T-helper 1 cell treated with Interleukin-12 subunit alpha and Interleukin-12 subunit beta and Interleukin-4 antibody, amounts not matched to agents 30 μg/mL and 1 μg/mL, for 36 hours (primary cell): ENCODE data around the gene DPYD.

ENCODE experiments used
- H3K27ac Mint-ChIP-seq: one replicate; pipeline ENCODE4 v1.8.0; 2021; ENCODE audit warnings: mild to moderate bottlenecking, mixed read lengths
- H3K27me3 Mint-ChIP-seq: one replicate; pipeline ENCODE4 v1.8.0; 2021; ENCODE audit warnings: low read depth, mixed read lengths
- H3K36me3 Mint-ChIP-seq: one replicate; pipeline ENCODE4 v1.8.0; 2021; ENCODE audit warnings: low read depth, mixed read lengths
- H3K4me1 Mint-ChIP-seq: one replicate; pipeline ENCODE4 v1.8.0; 2021; ENCODE audit warnings: low read depth, mixed read lengths
- H3K4me3 Mint-ChIP-seq: one replicate; pipeline ENCODE4 v1.8.0; 2021; ENCODE audit warnings: mild to moderate bottlenecking, moderate library complexity, mixed read lengths
- H3K9me3 Mint-ChIP-seq: one replicate; pipeline ENCODE4 v1.8.0; 2021; ENCODE audit warnings: mixed read lengths

The DPYD gene

GRCh38 chr1:97540346-97540888 lies 380.4 kb downstream of the DPYD start:
- H3K27me3 Mint-ChIP-seq: no peaks in the 10 kb centered on the region
- no peak overlapping the region for H3K4me3 Mint-ChIP-seq
- H3K9me3 Mint-ChIP-seq: peaks cover 3% of the 10 kb centered on the region
- peaks cover 4% of the 10 kb centered on the region for H3K4me1 Mint-ChIP-seq
- H3K36me3 Mint-ChIP-seq: peaks cover 1% of the 10 kb centered on the region
- no peak overlapping the region for H3K27ac Mint-ChIP-seq

DNA sequence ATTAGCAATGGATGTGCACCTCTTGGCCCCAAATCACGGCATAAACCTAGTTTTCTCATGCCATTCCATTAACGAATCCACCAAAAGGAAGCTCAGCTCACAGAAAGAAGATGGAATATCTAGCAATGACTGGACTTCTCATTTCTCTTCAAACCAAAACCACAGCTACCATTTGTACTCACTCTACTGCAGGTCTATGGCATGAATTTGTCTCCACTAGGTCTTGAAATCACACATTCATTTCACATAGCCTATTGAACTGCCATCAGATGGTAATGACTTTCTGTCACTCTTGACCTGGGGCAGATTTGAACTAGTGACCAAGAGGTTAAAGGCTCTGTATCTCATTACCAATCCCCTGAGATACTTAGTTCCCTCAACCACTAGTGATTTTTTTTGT lies 382.7 kb downstream of the DPYD start:
- H3K4me3 Mint-ChIP-seq: no peak overlapping the region
- H3K4me1 Mint-ChIP-seq: peaks cover 4% of the 10 kb centered on the region
- no peak overlapping the region for H3K27ac Mint-ChIP-seq
- H3K36me3 Mint-ChIP-seq: peaks cover 1% of the 10 kb centered on the region
- H3K27me3 Mint-ChIP-seq: no peaks in the 10 kb centered on the region
- H3K9me3 Mint-ChIP-seq: peaks cover 3% of the 10 kb centered on the region

DNA sequence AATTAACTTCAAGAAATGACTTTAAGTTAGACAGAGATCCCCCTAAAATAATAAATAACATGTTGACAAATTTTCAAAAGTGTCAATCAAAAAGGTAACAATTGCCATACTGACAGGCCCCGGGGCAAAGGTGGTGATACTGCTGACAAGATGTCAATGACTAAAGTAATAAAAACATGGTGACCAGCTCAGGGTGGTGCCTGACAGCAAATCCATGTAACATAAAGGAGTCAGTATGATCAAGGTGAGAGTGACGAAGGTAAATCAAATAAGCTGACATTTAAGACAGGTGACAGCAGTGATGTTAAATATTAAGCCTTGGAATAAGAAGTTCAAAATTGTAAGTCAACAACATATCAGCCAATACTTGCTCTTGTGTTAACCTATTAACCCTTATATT lies 387.5 kb downstream of the DPYD start:
- Mint-ChIP-seq H3K36me3 (no peaks in the 10 kb centered on the region), H3K4me3 (no peak overlapping the region), H3K9me3 (peaks cover 3% of the 10 kb centered on the region), H3K27ac (no peak overlapping the region), H3K4me1 (peaks cover under 1% of the 10 kb centered on the region), H3K27me3 (no peaks in the 10 kb centered on the region)

- no peak overlapping the region for H3K4me3 Mint-ChIP-seq
- H3K27ac Mint-ChIP-seq: no peak overlapping the region
- no peaks in the 10 kb centered on the region for H3K9me3 Mint-ChIP-seq
- H3K36me3 Mint-ChIP-seq: peaks cover 2% of the 10 kb centered on the region
- no peaks in the 10 kb centered on the region for H3K27me3 Mint-ChIP-seq
- H3K4me1 Mint-ChIP-seq: no peaks in the 10 kb centered on the region
These were observed 391.2 kb downstream of the DPYD start for GRCh38 chr1:97529600-97529999.

DNA sequence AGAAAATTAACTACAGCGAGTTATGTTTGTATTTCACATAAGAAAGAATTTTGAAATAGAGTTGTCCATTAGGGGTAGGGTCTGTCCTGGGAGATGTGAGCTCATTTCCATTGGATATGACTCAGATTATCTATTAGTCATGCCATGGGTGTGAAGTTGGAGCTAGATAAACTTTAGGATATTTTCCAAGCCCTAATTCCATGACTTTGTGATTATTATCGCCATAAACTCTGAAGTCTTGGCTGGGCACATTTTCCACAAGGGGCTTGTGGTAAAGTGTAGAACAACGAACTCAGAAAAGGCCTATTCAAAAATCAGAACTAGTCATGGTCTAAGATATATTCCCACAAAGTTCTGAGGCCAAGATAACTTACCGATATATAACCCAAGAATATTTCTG lies 396.6 kb downstream of the DPYD start:
- H3K9me3 Mint-ChIP-seq: no peaks in the 10 kb centered on the region
- H3K4me3 Mint-ChIP-seq: no peak overlapping the region
- peaks cover 5% of the 10 kb centered on the region for H3K36me3 Mint-ChIP-seq
- H3K27me3 Mint-ChIP-seq: no peaks in the 10 kb centered on the region
- H3K4me1 Mint-ChIP-seq: no peaks in the 10 kb centered on the region
- H3K27ac Mint-ChIP-seq: no peak overlapping the region

GRCh38 chr1:97516588-97516987 lies 404.2 kb downstream of the DPYD start:
- Mint-ChIP-seq H3K36me3 (peaks cover 3% of the 10 kb centered on the region), H3K9me3 (no peaks in the 10 kb centered on the region), H3K27ac (no peak overlapping the region), H3K27me3 (no peaks in the 10 kb centered on the region), H3K4me1 (no peaks in the 10 kb centered on the region), H3K4me3 (no peak overlapping the region)

DNA sequence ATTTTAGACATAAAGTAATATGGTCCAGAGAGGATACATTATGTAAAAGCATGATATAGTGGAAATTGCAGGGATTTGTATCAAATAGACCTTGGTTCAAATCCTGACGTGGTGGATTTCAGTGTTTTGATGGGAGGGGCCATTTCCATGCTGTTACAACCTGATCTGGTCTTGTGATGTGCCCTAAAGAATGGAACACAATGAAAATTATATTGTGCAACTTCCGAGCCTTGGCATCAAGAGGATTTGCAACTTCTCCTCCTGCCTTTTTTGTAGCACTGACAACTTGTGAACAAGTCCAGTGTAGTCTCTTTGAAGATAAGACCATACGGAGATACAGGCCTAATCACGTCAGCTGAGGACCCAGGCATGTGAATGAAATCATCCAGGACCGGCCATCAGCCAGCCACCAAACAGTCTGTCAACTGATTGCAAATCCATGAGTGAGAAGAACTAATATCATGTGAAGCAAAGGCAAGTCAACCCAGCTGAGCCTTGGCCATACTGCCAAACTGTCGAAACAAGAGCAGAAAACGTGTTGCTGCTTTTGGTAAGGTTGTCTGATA lies 412.1 kb downstream of the DPYD start:
- H3K4me1 Mint-ChIP-seq: no peaks in the 10 kb centered on the region
- H3K27ac Mint-ChIP-seq: no peak overlapping the region
- H3K36me3 Mint-ChIP-seq: no peaks in the 10 kb centered on the region
- H3K4me3 Mint-ChIP-seq: no peak overlapping the region
- no peaks in the 10 kb centered on the region for H3K27me3 Mint-ChIP-seq
- no peaks in the 10 kb centered on the region for H3K9me3 Mint-ChIP-seq

DNA sequence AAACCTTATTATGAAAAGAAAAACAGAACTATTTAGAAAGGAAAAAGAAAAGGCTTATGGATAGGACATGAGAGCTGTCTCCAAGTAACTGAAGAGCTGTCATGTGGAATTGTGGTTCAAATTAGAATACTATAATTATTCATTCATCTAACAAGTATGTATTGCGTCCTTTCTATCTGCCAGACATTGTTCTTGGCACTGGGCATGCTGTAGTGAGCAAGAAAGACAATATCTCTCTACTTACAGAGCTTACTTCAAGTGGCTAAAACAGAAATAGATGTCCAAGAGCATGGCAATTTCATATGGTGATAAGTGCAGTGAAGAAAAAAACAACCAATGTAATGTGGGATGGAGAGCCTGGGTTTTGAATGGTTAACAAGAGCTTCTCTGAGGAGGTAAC lies 413.0 kb downstream of the DPYD start:
- H3K4me3 Mint-ChIP-seq: no peak overlapping the region
- no peaks in the 10 kb centered on the region for H3K9me3 Mint-ChIP-seq
- H3K36me3 Mint-ChIP-seq: no peaks in the 10 kb centered on the region
- no peaks in the 10 kb centered on the region for H3K4me1 Mint-ChIP-seq
- no peaks in the 10 kb centered on the region for H3K27me3 Mint-ChIP-seq
- no peak overlapping the region for H3K27ac Mint-ChIP-seq

DNA sequence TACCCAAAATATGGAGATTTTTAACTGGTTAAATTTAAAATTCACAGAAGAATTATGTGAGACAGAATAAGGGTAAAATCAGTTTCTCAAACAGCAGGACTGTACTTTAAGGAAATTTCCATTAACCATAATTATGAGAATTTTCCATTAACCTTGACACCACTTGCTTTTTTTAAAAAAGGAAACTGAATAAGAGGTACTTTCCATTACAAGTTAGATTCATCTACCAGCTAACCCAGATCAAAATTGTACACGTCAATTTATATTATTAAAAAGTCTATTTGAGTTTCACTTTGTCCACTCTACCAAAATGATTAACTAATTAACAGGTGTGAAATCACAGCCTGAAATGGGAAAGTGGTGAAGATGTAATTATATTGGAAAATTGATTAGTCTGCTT lies 414.5 kb downstream of the DPYD start:
- no peaks in the 10 kb centered on the region for H3K27me3 Mint-ChIP-seq
- H3K4me3 Mint-ChIP-seq: no peak overlapping the region
- H3K36me3 Mint-ChIP-seq: no peaks in the 10 kb centered on the region
- H3K4me1 Mint-ChIP-seq: no peaks in the 10 kb centered on the region
- H3K9me3 Mint-ChIP-seq: no peaks in the 10 kb centered on the region
- H3K27ac Mint-ChIP-seq: no peak overlapping the region

GRCh38 chr1:97505816-97506215 lies 415.0 kb downstream of the DPYD start:
- H3K9me3 Mint-ChIP-seq: no peaks in the 10 kb centered on the region
- H3K27me3 Mint-ChIP-seq: no peaks in the 10 kb centered on the region
- H3K36me3 Mint-ChIP-seq: no peaks in the 10 kb centered on the region
- no peak overlapping the region for H3K27ac Mint-ChIP-seq
- H3K4me3 Mint-ChIP-seq: no peak overlapping the region
- no peaks in the 10 kb centered on the region for H3K4me1 Mint-ChIP-seq

GRCh38 chr1:97505289-97505688 lies 415.5 kb downstream of the DPYD start:
- no peak overlapping the region for H3K4me3 Mint-ChIP-seq
- no peaks in the 10 kb centered on the region for H3K9me3 Mint-ChIP-seq
- no peaks in the 10 kb centered on the region for H3K4me1 Mint-ChIP-seq
- no peak overlapping the region for H3K27ac Mint-ChIP-seq
- no peaks in the 10 kb centered on the region for H3K36me3 Mint-ChIP-seq
- H3K27me3 Mint-ChIP-seq: no peaks in the 10 kb centered on the region

GRCh38 chr1:97502360-97502759 lies 418.5 kb downstream of the DPYD start:
- no peaks in the 10 kb centered on the region for H3K36me3 Mint-ChIP-seq
- H3K4me1 Mint-ChIP-seq: no peaks in the 10 kb centered on the region
- no peak overlapping the region for H3K4me3 Mint-ChIP-seq
- no peaks in the 10 kb centered on the region for H3K27me3 Mint-ChIP-seq
- no peaks in the 10 kb centered on the region for H3K9me3 Mint-ChIP-seq
- no peak overlapping the region for H3K27ac Mint-ChIP-seq

- Mint-ChIP-seq H3K27ac (no peak overlapping the region), H3K36me3 (no peaks in the 10 kb centered on the region), H3K4me1 (no peaks in the 10 kb centered on the region), H3K9me3 (no peaks in the 10 kb centered on the region), H3K27me3 (no peaks in the 10 kb centered on the region), H3K4me3 (no peak overlapping the region)
These were observed 419.2 kb downstream of the DPYD start for GRCh38 chr1:97501628-97502027.

- Mint-ChIP-seq H3K27ac (no peak overlapping the region), H3K36me3 (no peaks in the 10 kb centered on the region), H3K27me3 (no peaks in the 10 kb centered on the region), H3K4me3 (no peak overlapping the region), H3K9me3 (no peaks in the 10 kb centered on the region), H3K4me1 (no peaks in the 10 kb centered on the region)
These were observed 420.1 kb downstream of the DPYD start for GRCh38 chr1:97500760-97501159.

DNA sequence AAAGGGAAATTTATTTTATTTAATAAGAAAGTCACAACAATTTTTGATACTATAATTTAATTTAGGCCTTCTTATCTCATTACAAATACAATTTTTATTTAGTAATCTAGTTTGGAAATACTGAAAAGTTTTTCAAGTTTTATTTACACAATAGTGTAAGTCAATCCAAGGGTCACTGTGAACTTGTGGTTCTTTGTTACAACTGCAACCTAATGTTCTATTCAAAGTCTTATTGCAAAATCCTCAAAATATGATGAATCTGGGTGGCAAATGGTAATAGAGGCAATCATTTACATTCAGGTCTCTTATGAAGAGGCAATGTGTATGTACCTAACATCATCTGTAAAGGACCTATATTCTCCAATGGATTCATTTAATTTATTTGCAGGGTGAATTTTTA lies 421.2 kb downstream of the DPYD start:
- no peak overlapping the region for H3K4me3 Mint-ChIP-seq
- H3K4me1 Mint-ChIP-seq: no peaks in the 10 kb centered on the region
- no peak overlapping the region for H3K27ac Mint-ChIP-seq
- H3K36me3 Mint-ChIP-seq: no peaks in the 10 kb centered on the region
- H3K27me3 Mint-ChIP-seq: no peaks in the 10 kb centered on the region
- no peaks in the 10 kb centered on the region for H3K9me3 Mint-ChIP-seq

DNA sequence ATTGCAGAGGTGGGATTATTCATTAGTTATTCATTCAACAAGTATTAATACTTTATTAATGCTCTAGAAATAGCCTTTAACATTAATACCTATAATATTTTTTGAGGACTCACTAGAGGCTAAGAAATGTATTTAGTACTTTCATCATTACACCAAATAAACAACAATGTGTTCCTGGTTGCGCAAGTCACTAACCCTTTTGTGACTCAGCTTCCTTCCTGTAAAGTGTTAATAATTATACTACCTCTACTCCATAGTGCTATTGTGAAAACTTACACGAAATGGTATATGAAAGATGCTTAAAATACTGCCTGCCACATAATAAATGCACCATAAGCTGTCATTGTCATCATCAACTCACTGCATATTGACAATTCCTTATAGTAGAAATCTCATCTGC lies 431.0 kb downstream of the DPYD start:
- peaks cover 2% of the 10 kb centered on the region for H3K4me1 Mint-ChIP-seq
- no peaks in the 10 kb centered on the region for H3K36me3 Mint-ChIP-seq
- no peaks in the 10 kb centered on the region for H3K9me3 Mint-ChIP-seq
- H3K4me3 Mint-ChIP-seq: no peak overlapping the region
- H3K27me3 Mint-ChIP-seq: no peaks in the 10 kb centered on the region
- no peak overlapping the region for H3K27ac Mint-ChIP-seq
